ENCODE data around the gene SNX30.
A peak's percentile ranks its signal among the peaks of the same experiment; 100 is the strongest.

SNX30 gene

GRCh38 chr9:112848316-112849151 lies 98.0 kb downstream of the SNX30 start:
- H3K4me3 ChIP-seq (ENCODE audit: low read length), result no peak overlapping the region
- DNase-seq (ENCODE audit: low read depth, low spot score), result no peak

DNA sequence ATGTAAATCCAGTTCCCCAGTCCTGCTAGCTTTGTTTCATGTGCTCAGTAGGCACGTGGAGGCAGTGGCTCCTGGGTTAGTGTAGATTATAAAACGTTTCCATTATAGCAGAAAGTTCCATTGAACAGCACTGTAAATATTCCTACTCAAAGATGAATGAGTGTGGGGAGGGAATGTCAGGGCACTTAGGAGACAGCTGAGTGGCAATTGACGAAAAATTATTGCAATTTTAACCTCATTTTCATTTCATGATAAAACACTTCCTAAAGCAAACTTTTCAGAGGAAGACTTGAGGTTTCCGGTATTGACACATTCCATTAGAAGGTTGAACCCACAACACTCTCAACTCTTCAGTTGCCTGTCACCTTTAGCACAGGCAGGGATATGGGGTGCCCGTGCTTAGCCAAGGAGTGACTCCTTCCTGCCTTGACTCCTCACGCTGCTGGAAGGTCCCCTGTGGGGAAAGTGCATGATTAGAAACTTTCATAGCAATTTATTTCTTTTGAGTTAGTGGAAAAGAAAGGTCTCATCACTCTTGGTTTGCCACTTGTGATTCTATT lies 98.9 kb downstream of the SNX30 start:
- H3K4me3 ChIP-seq (ENCODE audit: low read length), result no peak overlapping the region
- peak; percentile 39 for DNase-seq (ENCODE audit: low read depth, low spot score)

DNA sequence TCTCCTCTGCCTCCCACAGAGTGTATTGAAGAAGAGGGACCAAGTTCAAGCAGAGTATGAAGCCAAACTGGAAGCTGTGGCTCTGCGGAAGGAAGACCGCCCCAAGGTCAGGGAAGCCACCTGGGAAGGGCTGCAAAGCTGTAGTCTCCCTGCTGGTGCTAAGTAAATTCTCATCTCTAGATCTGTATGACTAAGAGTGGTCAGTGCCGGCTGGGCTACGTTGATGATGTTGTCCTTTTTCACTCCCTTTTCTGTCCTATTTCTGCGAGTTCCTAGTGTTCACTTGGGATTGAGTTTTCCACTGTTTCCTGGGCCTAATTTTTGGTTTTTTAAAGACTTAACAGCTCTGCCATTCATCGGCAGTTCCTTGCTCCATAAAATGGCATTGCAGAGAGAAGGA lies 100.3 kb downstream of the SNX30 start:
- no peak overlapping the region for H3K4me3 ChIP-seq (ENCODE audit: low read length)
- DNase-seq (ENCODE audit: low read depth, low spot score), result no peak

GRCh38 chr9:112852741-112853504 lies 102.4 kb downstream of the SNX30 start:
- no peak overlapping the region for H3K4me3 ChIP-seq (ENCODE audit: low read length)
- DNase-seq (ENCODE audit: low read depth, low spot score), result no peak

DNA sequence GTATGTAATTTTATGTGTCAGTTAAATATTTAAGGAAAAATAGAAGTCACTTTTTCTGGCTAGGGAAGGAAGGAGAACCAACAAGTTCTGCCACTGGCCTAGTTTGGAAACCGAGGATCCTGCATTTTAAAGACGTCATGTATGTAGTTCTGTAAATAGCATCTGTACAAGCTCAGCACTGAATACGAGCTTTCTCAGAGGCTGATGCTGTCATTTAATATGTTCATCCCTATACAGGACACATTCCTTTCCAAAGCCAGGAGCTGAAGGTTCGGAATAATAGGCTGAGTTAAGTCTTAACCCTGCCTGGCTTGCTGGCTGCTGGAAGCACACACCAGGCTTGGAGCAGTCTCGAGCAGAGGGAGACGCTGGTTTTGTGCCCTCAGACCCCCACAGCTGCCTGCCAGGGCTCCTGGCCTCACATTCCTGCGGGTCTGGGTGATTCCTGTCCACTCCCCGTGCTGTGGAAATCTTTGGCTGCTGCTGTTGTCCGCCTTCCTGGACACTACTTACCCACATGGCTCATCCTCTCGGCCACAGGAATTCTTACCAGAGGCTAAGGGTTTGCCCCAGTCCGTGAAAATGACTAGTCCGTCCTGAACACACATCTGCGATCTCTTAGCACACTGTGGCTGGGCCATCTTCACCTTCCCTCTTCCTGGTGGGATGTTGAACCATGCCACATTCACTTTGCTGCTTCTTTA lies 103.5 kb downstream of the SNX30 start:
- H3K4me3 ChIP-seq (ENCODE audit: low read length), result no peak overlapping the region
- DNase-seq (ENCODE audit: low read depth, low spot score), result no peak

DNA sequence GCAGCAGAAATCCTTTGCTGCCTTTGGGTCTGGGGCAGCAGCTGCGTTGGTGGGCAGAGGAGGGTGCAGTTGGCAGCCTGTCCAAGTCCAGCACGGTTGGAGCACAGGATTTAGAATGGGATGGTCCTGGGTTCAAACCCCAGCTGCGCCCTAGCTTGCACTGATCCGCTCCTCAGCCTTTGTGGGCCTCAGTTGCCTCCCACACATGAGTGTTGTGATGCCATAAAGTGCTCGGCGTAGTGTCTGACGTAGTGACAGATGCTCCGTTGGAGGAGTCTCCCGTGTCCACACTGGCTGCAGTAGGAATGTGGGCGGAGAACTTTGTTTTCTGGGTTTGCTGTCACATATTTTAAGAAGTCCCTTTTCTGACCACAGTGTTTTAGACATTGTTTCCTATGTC lies 104.1 kb downstream of the SNX30 start:
- H3K4me3 ChIP-seq (ENCODE audit: low read length), result no peak overlapping the region
- DNase-seq (ENCODE audit: low read depth, low spot score), result no peak

DNA sequence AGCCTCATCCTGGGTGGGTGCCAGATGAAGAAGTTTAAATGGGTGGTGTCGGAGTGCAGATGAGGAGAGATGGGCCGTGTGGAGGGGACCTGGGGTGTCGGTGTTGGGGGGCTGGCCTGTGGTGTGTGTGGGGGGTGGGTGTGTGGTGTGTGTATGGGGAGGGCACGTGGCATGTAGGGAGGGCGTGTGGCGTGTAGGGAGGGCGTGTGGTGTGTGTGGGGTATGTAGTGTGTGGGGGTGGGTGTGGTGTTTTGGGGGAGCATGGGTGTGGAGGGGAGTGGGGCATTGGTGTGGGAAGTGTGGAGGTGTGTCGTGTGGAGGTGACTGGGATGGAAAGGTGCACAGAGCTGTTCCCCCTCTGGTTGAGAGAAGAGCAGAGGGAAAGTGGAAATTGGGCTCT lies 105.6 kb downstream of the SNX30 start:
- H3K4me3 ChIP-seq (ENCODE audit: low read length), result no peak overlapping the region
- no peak for DNase-seq (ENCODE audit: low read depth, low spot score)

DNA sequence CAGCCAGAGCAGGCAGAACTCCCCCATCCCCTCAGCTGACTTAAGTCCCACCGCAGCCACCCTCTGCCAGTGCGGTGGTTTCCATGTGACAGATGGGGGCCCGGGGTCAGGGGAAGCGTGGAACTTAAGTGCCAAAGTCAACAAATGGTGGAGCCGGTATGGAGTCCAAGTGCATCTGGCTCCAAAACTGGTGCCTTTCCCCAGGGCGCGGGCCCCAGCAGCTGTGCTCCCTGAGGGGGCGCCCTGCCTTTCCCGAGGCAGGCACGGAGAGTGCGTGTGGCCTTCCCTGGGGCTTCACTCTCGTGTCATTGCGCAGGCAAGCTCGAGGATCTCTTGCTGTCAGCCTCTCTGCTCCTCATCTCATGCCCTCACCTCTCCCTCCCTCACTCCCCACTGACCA lies 106.3 kb downstream of the SNX30 start:
- H3K4me3 ChIP-seq (ENCODE audit: low read length), result no peak overlapping the region
- DNase-seq (ENCODE audit: low read depth, low spot score), result no peak

DNA sequence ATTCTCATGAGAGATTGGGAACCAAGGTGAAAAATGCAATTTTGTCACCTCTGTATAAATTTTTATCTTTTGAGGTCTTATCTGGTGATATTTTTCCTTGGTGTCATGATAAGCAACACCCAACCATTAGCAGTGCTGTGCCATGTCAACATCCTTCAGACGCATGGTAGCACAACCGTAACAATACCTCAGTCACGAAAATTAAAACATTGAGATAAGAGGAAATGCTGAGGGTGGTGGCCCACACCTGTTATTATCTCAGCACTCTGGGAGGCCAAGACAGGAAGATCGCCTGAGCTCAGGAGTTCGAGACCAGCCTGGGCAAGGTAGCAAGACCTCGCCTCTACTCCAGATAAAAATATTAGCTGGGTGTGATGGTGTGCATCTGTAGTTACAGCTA lies 107.4 kb downstream of the SNX30 start:
- DNase-seq (ENCODE audit: low read depth, low spot score), result no peak
- H3K4me3 ChIP-seq (ENCODE audit: low read length), result no peak overlapping the region

DNA sequence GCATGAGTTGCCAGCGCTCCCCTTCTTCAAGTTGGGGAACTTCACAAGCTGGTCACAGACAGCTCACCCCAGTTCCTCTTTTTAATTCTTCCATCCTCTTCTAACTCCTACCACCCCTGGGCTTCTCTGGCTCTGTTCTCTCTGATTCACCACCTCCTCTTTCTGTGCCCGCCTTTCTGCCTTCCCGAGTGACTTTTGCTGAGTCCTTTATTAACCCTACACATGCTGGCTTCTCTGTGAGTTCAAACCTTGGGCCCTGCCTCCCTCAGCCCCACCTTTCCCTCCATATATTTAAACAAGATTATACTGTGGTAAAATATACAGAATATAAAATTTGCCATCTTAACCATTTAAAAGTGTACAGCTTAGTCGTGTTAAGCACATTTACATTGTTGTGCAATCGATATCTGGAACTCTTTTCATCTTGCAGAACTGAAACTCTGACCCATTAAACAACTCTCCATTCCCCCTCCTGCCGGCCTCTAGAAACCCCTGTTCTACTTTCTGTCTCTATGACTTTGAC lies 108.1 kb downstream of the SNX30 start:
- DNase-seq (ENCODE audit: low read depth, low spot score), result no peak
- H3K4me3 ChIP-seq (ENCODE audit: low read length), result no peak overlapping the region

GRCh38 chr9:112860451-112860850 lies 109.9 kb downstream of the SNX30 start:
- no peak overlapping the region for H3K4me3 ChIP-seq (ENCODE audit: low read length)
- no peak for DNase-seq (ENCODE audit: low read depth, low spot score)

- DNase-seq (ENCODE audit: low read depth, low spot score), result no peak
- H3K4me3 ChIP-seq (ENCODE audit: low read length), result no peak overlapping the region
These were observed 110.6 kb downstream of the SNX30 start for GRCh38 chr9:112861155-112861554.

DNA sequence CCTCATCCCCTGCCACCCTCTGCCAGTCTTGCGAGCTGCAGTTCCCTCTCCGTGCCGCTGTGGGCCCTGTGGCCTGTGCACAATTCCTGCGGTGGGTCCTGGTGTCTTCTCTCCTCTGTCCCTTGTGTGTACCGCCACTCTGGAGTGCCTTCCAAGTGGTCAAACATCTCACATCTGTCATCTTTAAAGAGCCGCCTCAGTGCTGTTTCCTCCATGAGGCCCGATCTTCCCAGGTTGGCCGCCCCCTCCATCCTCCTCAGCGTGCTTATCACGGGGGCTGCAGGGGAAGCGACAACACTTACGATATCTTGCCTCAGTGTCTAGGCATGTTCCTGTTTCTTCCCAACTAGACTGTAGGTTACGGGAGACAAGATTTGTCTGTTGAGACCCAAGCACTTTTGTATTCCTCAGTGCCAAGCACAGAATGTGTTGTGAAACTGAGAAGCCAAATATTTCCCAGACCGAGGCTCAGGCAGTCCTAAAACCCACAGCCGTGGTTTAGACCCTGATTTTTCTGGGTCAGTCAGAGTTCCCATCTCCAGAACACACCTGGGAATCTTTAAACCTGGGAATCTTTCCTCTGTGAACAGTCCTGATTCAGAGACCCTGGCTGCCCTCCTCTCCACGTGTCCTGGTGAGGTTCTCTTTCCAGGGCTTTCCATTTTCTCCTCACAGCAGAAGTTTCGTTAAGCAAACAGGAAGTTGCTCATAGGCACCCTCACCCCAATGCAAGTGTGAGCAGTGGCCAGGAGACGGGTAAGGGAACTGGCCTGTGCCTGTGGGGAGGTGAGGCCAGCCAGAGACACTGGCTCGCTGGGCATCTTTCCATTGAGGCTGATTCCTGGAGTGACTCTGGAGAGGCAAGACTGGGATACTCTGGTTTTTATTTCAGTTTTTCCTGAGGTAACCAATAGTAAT lies 111.3 kb downstream of the SNX30 start:
- no peak overlapping the region for H3K4me3 ChIP-seq (ENCODE audit: low read length)
- no peak for DNase-seq (ENCODE audit: low read depth, low spot score)

GRCh38 chr9:112863214-112863613 lies 112.7 kb downstream of the SNX30 start:
- H3K4me3 ChIP-seq (ENCODE audit: low read length), result no peak overlapping the region
- DNase-seq (ENCODE audit: low read depth, low spot score), result no peak

DNA sequence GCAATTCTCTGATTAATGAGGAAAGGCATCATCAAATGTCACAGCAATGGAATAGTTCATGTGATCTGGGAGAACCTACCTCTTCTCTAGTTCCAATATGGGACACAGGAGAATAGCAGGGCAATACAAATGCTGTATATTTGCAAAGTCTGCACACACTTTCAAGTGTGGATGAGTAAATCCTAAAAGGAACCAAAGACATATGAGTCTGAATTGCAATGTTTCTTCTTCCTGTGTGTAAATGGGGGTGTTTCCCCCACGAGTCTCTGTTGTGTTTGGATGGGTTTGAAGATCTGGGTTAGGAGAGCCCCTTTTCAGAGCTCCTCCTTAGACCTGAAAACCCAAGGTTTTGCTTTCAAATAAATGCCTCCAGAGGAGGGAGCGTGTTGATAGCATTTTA lies 113.2 kb downstream of the SNX30 start:
- H3K4me3 ChIP-seq (ENCODE audit: low read length), result no peak overlapping the region
- DNase-seq (ENCODE audit: low read depth, low spot score), result no peak

- no peak overlapping the region for H3K4me3 ChIP-seq (ENCODE audit: low read length)
- DNase-seq (ENCODE audit: low read depth, low spot score), result no peak
These were observed 113.8 kb downstream of the SNX30 start for GRCh38 chr9:112864403-112864802.

DNA sequence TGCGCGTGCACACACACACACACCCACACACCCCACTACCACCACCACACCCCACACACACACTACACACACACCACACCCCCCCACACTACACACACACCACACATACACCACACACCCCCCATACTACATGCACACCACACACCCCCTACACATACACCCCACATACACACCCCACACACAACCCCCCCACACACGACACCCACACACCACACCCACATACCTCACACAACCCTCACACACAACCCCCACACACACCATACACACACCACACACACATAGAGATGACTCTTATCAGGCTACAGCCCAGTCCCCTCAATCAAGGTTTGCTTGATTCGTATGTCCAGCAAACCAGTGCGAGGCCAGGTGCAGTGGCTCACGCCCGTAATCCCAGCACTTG lies 114.4 kb downstream of the SNX30 start:
- H3K4me3 ChIP-seq (ENCODE audit: low read length), result no peak overlapping the region
- no peak for DNase-seq (ENCODE audit: low read depth, low spot score)

DNA sequence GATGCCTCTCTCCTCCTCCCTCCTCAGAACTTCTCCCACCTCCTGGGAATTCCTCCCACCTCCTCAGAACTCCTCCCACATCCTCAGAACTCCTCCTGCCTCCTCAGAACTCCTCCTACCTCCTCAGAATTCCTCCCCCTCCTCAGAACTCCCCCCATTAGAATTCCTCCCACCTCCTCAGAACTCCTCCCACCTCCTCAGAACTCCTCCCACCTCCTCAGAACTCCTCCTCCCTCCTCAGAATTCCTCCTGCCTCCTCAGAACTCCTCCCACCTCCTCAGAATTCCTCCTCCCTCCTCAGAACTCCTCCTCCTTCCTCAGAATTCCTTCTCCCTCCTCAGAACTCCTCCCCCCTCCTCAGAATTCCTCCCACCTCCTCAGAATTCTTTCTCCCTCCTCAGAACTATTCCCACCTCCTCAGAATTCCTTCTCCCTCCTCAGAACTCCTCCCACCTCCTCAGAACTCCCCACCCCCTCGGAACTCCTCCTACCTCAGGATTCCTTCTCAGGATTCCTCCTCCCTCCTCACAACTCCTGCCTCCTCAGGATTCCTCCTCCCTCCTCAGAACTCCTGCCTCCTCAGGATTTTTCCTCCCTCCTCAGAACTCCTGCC lies 116.2 kb downstream of the SNX30 start:
- H3K4me3 ChIP-seq (ENCODE audit: low read length), result no peak overlapping the region
- no peak for DNase-seq (ENCODE audit: low read depth, low spot score)
